ENCODE measurements around the gene RMDN3.

GRCh38 chr15:40754883-40755811 lies at the start of gene RMDN3:
- peak; percentile 96 for TF ChIP-seq POLR2A (IDR thresholded peaks at IDR 0.05; ENCODE audit: low read length)
- no peak for TF ChIP-seq GATA1 (IDR thresholded peaks at IDR 0.05; ENCODE audit: low read depth, low read length)

All from erythroblast (primary cell).